Kidney (tissue), 22 donors: ENCODE results near the gene DENR. TPM values are rescaled to one million over a fixed set of nuclear protein-coding genes. Genes with fewer than 3 reads are reported as not detected.
"Not testable (repeated sequence)": the region's sequence is repeated elsewhere in the genome, so short reads cannot be mapped to it uniquely, and the experiment has no call there.

ENCODE experiments used
- DNase-seq, 5 donors: peaks; one replicate each; pipeline ENCODE4 v3.0.0-alpha.2; 2013 to 2020
- FAIRE-seq: peaks from 2 replicates; lab custom pipeline; 2012; peaks lifted over from hg19 to GRCh38; lab: Jason Lieb, UNC
- H3K27ac ChIP-seq, 2 donors: one replicate each; pipeline ENCODE4 v1.7.0; 2013; ENCODE audit warnings: low read depth in 2 of 2, low read length in 2 of 2, inconsistent platforms in 1 of 2
- H3K27me3 ChIP-seq: one replicate; pipeline ENCODE4 v1.7.1; 2013; ENCODE audit warnings: low read length, inconsistent platforms; ENCODE audit not compliant: control insufficient read depth, insufficient read depth
- H3K36me3 ChIP-seq, 3 donors: one replicate each; pipeline versions ENCODE4 v1.7.0 to v1.7.1; 2013; ENCODE audit warnings: low read length in 3 of 3, control low read depth in 1 of 3, inconsistent platforms in 1 of 3; ENCODE audit not compliant: insufficient read depth in 3 of 3, control insufficient read depth in 2 of 3
- H3K4me1 ChIP-seq, 3 donors: one replicate each; pipeline versions ENCODE4 v1.7.0 to v1.7.1; 2013; ENCODE audit warnings: low read length in 3 of 3, inconsistent platforms in 1 of 3, low read depth in 1 of 3; ENCODE audit not compliant: control insufficient read depth in 2 of 3, insufficient read depth in 2 of 3
- H3K4me3 ChIP-seq, 3 donors: one replicate each; pipeline versions ENCODE4 v1.7.0 to v1.8.1; 2013; ENCODE audit warnings: low read length in 3 of 3, control low read depth in 1 of 3, inconsistent platforms in 1 of 3
- H3K9ac ChIP-seq, 3 donors: one replicate each; pipeline versions ENCODE4 v1.7.0 to v1.7.1; 2013; ENCODE audit warnings: low read length in 3 of 3, control low read depth in 1 of 3, inconsistent platforms in 1 of 3
- H3K9me3 ChIP-seq, 3 donors: one replicate each; pipeline versions ENCODE4 v1.7.0 to v1.7.1; 2013; ENCODE audit warnings: low read length in 3 of 3, control low read depth in 1 of 3, inconsistent platforms in 1 of 3; ENCODE audit not compliant: control insufficient read depth in 2 of 3, insufficient read depth in 1 of 3
- intact Hi-C: fragments of 100-400 bp; cut with DNase I; formaldehyde crosslinking; loops from one replicate; pipeline ENCODE4 v1.11.1; 2022
- long read RNA-seq, 10 donors: library from polyadenylated mRNA in 1 of 10; unstranded in 1 of 10; transcript quantifications; one replicate each; pipeline ENCODE4 v2.0.0 and lab custom pipeline, GENCODE V29; 2021 to 2026
- polyA plus RNA-seq: library from polyadenylated mRNA; stranded (reverse); fragments of 350-450 nt; fragmentation: Illumina TruSeq; extraction: RNeasy Lipid Tissue Mini Kit (QIAGEN cat#74804); gene quantifications from one replicate; pipeline ENCODE4 v1.2.3, GENCODE V29; 2014; ENCODE audit warnings: low read depth, low replicate concordance; ENCODE audit not compliant: insufficient read depth
- total RNA-seq: library from RNA; stranded (reverse); fragmentation: NEBNext Ultra II Directional; extraction: Animal tissue kit (Norgen Biotek cat#: 25700); gene quantifications from one replicate; pipeline ENCODE4 v1.2.1, GENCODE V29; 2021
- TF ChIP-seq, protein P1 (sequence below): IDR thresholded peaks from 3 replicates; pipeline ENCODE4 v1.5.1; 2012; ENCODE audit warnings: mild to moderate bottlenecking, moderate library complexity, borderline replicate concordance; ENCODE audit not compliant: insufficient read depth; ENCODE audit errors: extremely low read depth
- donor health status: control.
- donor health status: control.
- donor health status: control.
- donor health status: control.
- donor health status: control.
- donor health status: DM: yes; HTN: yes; CAD: no.
- donor health status: Normal renal cell carcinoma (clear cell type).

DENR gene, protein sequence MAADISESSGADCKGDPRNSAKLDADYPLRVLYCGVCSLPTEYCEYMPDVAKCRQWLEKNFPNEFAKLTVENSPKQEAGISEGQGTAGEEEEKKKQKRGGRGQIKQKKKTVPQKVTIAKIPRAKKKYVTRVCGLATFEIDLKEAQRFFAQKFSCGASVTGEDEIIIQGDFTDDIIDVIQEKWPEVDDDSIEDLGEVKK
- total RNA-seq (35.7 TPM), polyA plus RNA-seq (31.5 TPM)
- long read RNA-seq, donor 1, partial matches to known transcripts = 0 of 12 reads
- long read RNA-seq, donor 1, other reads (novel, unspliced or antisense) = 9 of 12 reads
- long read RNA-seq, donor 2, partial matches to known transcripts = 18 of 31 reads
- long read RNA-seq, donor 2, other reads (novel, unspliced or antisense) = 13 of 31 reads
- long read RNA-seq, donor 3, partial matches to known transcripts = 86 of 102 reads
- long read RNA-seq, donor 3, other reads (novel, unspliced or antisense) = 13 of 102 reads
- long read RNA-seq, donor 4, partial matches to known transcripts = 22 of 38 reads
- long read RNA-seq, donor 4, other reads (novel, unspliced or antisense) = 15 of 38 reads
- long read RNA-seq, donor 5, partial matches to known transcripts = 5 of 5 reads
- long read RNA-seq, donor 5, other reads (novel, unspliced or antisense) = 0 of 5 reads
- long read RNA-seq, donor 6, partial matches to known transcripts = 38 of 45 reads
- long read RNA-seq, donor 6, other reads (novel, unspliced or antisense) = 6 of 45 reads
- long read RNA-seq, donor 7, partial matches to known transcripts = 1 of 5 reads
- long read RNA-seq, donor 7, other reads (novel, unspliced or antisense) = 4 of 5 reads
- long read RNA-seq, donor 8, partial matches to known transcripts = 16 of 26 reads
- long read RNA-seq, donor 8, other reads (novel, unspliced or antisense) = 10 of 26 reads
- long read RNA-seq, donor 9, partial matches to known transcripts = 12 of 12 reads
- long read RNA-seq, donor 9, other reads (novel, unspliced or antisense) = 0 of 12 reads
- long read RNA-seq, donor 10, partial matches to known transcripts = 7 of 19 reads
- long read RNA-seq, donor 10, other reads (novel, unspliced or antisense) = 9 of 19 reads

DNA sequence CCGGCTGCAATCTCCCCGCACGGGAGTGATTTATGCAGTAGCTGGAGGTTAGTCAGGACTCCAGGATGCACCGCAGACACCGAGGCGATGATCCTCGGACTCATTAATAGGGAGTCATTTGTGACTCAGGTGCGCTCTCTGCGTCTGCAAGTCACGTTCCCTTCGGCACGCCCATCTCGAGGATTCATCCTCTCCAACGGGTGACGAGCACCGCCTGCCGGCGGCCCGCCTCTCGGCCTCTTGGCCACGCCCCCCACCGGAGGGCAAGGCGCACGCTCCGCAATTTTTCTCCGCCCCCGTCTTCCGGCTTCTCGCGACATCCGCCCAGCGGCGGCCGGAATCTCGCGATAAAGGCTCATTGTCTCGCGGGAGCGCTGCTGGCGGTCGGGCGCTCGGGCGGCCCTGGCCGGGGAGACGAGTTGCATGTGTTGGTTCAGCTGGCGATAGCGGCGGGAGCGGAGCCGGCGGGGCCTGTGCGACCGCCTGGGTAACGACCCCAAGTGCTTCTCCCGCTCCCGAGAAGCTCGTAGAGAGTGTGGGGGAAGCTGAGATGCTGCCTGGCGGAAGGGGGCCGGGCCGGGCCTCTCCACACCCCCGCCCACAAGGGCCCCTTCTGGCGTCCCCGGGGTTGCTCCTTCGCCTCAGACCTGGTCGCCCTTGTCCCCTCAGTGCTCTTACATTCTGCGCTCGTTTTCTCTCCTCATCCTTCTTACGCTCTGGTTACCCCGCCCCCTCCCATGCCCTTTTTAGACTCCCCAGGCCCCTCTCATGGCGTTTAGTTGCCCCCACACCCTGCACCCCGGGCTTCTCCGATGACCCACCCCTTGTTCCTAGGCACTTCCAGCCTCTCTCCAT is at the start of gene DENR:
TSS of gene DENR (plus strand) at position 361 of the 855 bp plus-strand sequence. CDS start 878 bp downstream, outside the sequence.
- peak; percentile 99 for DNase-seq
- H3K4me3 ChIP-seq = peak within 1 kb of the TSS; percentile 84 to 95 (median 94)
- H3K9me3 ChIP-seq = no peaks in the 10 kb centered on the region
- intact Hi-C loops = no loop called here
- H3K4me1 ChIP-seq = peaks cover 5 to 10% (median 6%) of the 10 kb centered on the region in 3 donors
- H3K27ac ChIP-seq = peak within 1 kb of the TSS; percentile 55 to 74
- FAIRE-seq = no peak
- TF ChIP-seq, protein P1, sequence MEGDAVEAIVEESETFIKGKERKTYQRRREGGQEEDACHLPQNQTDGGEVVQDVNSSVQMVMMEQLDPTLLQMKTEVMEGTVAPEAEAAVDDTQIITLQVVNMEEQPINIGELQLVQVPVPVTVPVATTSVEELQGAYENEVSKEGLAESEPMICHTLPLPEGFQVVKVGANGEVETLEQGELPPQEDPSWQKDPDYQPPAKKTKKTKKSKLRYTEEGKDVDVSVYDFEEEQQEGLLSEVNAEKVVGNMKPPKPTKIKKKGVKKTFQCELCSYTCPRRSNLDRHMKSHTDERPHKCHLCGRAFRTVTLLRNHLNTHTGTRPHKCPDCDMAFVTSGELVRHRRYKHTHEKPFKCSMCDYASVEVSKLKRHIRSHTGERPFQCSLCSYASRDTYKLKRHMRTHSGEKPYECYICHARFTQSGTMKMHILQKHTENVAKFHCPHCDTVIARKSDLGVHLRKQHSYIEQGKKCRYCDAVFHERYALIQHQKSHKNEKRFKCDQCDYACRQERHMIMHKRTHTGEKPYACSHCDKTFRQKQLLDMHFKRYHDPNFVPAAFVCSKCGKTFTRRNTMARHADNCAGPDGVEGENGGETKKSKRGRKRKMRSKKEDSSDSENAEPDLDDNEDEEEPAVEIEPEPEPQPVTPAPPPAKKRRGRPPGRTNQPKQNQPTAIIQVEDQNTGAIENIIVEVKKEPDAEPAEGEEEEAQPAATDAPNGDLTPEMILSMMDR = peak; percentile 95
- H3K9ac ChIP-seq = peak within 1 kb of the TSS; percentile 38 to 93 (median 86)
- H3K36me3 ChIP-seq = peaks cover 3 to 22% (median 7%) of the 10 kb centered on the region in 3 donors
- H3K27me3 ChIP-seq = no peaks in the 10 kb centered on the region

DNA sequence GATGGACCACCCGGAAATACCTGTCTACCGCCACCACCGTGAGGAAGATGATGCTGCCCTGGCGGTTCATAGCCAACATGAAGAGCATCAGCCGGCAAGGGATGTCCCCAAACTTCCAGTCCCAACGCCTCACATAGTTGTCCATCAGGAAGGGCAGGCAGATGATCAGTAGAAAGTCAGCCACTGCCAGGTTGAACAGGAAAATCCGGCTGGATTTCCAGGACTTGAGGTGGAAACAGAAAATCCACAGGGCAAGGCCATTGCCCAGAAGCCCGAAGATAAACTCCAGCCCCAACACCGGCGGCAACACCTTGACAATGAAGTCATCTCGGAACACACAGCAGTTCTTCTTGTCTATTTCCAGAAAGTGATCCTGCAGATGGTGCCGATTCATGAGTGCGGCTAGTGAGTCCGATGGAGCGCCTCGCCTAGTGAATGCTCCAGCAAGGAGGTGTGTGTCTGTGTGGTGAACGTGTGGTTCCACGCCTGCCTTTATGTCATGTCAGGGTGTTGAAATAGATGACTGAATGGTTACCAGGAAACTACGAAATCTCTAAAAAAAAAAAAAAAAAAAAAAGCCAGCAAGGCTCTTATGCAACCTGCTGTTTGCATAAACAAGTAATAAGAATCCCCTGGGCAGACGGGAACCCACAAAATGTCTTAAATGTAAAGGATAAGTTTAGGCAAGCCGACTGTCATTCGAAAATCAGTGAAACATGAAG is 49.6 kb upstream of the DENR start, which contains the start of gene HCAR2:
TSS of gene HCAR2 (minus strand) at position 468 of the 722 bp plus-strand sequence. CDS start at position 394, 74 bp downstream.
- DNase-seq, H3K27ac ChIP-seq, H3K4me3 ChIP-seq, H3K36me3 ChIP-seq, H3K27me3 ChIP-seq, intact Hi-C loops, FAIRE-seq, H3K9ac ChIP-seq, H3K9me3 ChIP-seq, H3K4me1 ChIP-seq: not testable (repeated sequence)

DNA sequence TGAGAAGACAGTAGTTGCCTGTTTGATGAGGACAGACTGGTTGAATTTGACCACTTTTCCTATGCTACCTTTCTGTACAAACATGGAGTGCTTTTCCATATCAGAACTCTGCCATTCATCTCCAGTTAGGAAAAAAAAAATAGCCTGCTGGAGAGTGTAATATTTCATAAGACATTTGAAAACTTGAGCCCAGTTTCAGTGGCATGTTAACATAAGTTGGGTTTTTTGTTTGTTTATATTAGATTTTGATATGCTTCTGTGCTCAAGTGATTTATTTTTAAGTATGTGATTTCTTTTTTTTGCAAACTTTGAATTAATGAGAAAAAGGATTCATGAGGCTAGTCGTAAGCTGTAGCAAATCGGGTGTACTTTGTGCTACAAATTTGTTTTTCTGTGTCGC is 48.8 kb upstream of the DENR start:
- FAIRE-seq, intact Hi-C loops: not testable (repeated sequence)

DNA sequence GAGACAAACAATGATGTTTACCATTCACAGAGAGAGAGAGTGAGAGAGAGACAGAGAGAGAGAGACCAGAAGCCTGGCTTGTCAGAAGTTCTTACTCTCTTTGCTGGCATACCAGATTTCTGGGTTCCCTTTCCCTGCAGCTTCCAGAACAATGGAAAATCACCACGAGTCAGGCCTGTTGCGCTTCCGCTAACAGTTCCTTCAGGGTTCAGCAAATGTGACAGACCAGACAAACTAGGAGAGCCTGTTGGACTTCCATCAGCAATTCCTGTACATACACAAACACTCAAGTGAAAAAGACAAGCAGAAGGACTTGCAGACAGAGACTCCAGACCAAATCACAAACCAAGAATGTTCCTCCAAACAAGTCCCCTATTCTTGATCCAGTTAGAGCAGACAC is 43.3 kb upstream of the DENR start:
- H3K27ac ChIP-seq, H3K36me3 ChIP-seq, H3K9me3 ChIP-seq, H3K9ac ChIP-seq, intact Hi-C loops, H3K4me1 ChIP-seq, FAIRE-seq, DNase-seq, H3K4me3 ChIP-seq, H3K27me3 ChIP-seq: not testable (repeated sequence)

More for the DNA sequence above, 48.8 kb upstream of the DENR start:
- not testable (repeated sequence) for H3K9me3 ChIP-seq, H3K4me1 ChIP-seq, H3K4me3 ChIP-seq, H3K27me3 ChIP-seq, H3K9ac ChIP-seq, H3K36me3 ChIP-seq, H3K27ac ChIP-seq, DNase-seq

DNA sequence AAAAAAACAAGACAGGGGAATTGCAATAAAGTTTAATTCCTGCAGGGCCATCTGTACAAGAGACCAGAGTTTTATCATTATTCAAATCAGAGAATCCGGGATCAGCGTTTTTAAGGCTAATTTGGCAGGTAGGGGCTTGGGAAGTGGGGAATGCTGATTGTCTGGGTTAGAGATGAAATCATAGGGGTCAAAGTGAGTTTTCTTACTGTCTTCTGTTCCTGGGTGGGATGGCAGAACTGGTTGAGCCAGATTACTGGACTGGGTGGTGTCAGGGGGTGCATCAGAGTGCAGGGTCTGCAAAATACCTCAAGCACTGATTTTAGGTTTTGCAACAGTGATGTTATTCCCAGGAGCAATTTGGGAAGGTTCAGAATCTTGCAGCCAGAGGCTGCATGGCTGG is 42.3 kb upstream of the DENR start:
- FAIRE-seq, intact Hi-C loops, H3K27me3 ChIP-seq: not testable (repeated sequence)

DNA sequence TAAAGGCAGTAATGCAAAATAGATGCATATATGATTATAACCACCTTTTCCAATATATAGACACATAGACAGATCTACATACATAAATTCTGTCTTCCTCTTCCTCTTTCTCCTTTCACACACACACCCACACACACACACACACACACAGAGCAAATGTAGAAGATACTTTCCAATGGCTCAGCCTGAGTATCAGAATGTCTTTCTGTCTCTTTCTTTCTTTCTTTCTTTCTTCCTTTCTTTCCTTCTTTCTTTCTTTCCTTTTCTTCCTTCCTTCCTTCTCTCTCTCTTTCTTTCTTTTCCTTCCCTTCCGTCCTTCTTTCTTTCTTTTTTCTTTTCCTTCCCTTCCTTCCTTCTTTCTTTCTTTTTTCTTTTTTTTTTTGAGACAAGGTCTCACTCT is 41.4 kb upstream of the DENR start:
- intact Hi-C loops, H3K4me3 ChIP-seq, H3K4me1 ChIP-seq, FAIRE-seq, H3K27ac ChIP-seq, H3K27me3 ChIP-seq, H3K36me3 ChIP-seq, DNase-seq, H3K9me3 ChIP-seq, H3K9ac ChIP-seq: not testable (repeated sequence)

More for the DNA sequence above, 42.3 kb upstream of the DENR start:
- H3K27ac ChIP-seq, H3K9ac ChIP-seq, H3K4me3 ChIP-seq, DNase-seq, H3K9me3 ChIP-seq, H3K36me3 ChIP-seq, H3K4me1 ChIP-seq: not testable (repeated sequence)
